ENCODE results near the gene IFT81. TPM values are rescaled to one million over a fixed set of nuclear protein-coding genes. Genes with fewer than 3 reads are reported as not detected.

Gene IFT81
- total and polyA plus RNA-seq, 2 of the 13 experiments (the other 11 are each of a cell fraction or from before 2014, with no cell fraction given), result 4.2 to 13.0 TPM

GRCh38 chr12:110247340-110248095, 123.4 kb downstream of the IFT81 start:
- ChIA-PET POLR2A (interaction anchor here (0.8 to 5.4 kb wide), 21 partner anchors 9 to 209 kb away, joined by 3 to 77 read pairs (median 5); partner anchors contain the start of genes ARPC3, ATP2A2 and IFT81), CTCF (ENCODE audit: low intra/inter-chr PET ratio, low total read pairs) (no interaction called here)
- Histone ChIP-seq H3K4me2 (ENCODE audit: low read depth, low read length) (peak overlapping the region; percentile 92), H3K4me3 (replicated peaks in 1 of 3; ENCODE audit: insufficient read depth in 1 of 3, low read depth in 2 of 3, low read length in 3 of 3) (peak overlapping the region; percentile 49 to 71 (median 52)), H3K79me2 (ENCODE audit: insufficient read depth, low read length) (no peaks in the 10 kb centered on the region), H3K9ac (ENCODE audit: insufficient read depth, low read depth, low read length) (peak overlapping the region; percentile 71), H3K36me3 (replicated peaks in 1 of 2; ENCODE audit: control insufficient read depth in 1 of 2, insufficient read depth in 2 of 2, low read length in 2 of 2) (no peaks in the 10 kb centered on the region), H3K27ac (ENCODE audit: extremely low read length, insufficient read depth, low read length) (peak overlapping the region; percentile 96), H2AFZ (ENCODE audit: low read length) (peak overlapping the region; percentile 56), H3K4me1 (ENCODE audit: insufficient read depth, low read length) (peaks cover 66% of the 10 kb centered on the region), H3K27me3 (ENCODE audit: control insufficient read depth in 1 of 2, insufficient read depth in 2 of 2, low read length in 2 of 2) (no peaks in the 10 kb centered on the region), H4K20me1 (ENCODE audit: insufficient read depth, low read length) (no peaks in the 10 kb centered on the region), H3K9me3 (ENCODE audit: low read length) (no peaks in the 10 kb centered on the region)
- intact Hi-C loops (cut with micrococcal nuclease; ENCODE audit: unreplicated experiment) (loop anchor here (2.0 kb wide), 2 partner anchors 15 to 35 kb away; no protein-coding TSS in a partner anchor), in situ Hi-C loops (cut with HindIII; ENCODE audit: extremely low pct_ligation_motif_present, low pct_unique_long_range_greater_than_20kb) (no loop called here)
- peak; percentile 96 for ATAC-seq
- TSS peak; percentile 84 for BruUV-seq (replicated peaks)
- 7% methylated on average over 6 of the region's 14 CpGs for WGBS (ENCODE audit: low lambda C conversion rate)
- peak; percentile 89 for DNase-seq (ENCODE audit: low spot score)
- peak; percentile 99 for FAIRE-seq
- no peak for TF ChIP-seq ATF7-NPFF (CRISPR knock-in tag; IDR thresholded peaks at IDR 0.05; ENCODE audit: low read depth)
- TF ChIP-seq GRHL1 (CRISPR knock-in tag; conservative IDR thresholded peaks at IDR 0.05), result no peak
- no peak for TF ChIP-seq SP140L (CRISPR knock-in tag; IDR thresholded peaks at IDR 0.05; ENCODE audit: borderline replicate concordance)
- no peak for TF ChIP-seq TBL1XR1 (IDR thresholded peaks at IDR 0.05; ENCODE audit: borderline replicate concordance, low read length, partially characterized antibody)
- no peak for TF ChIP-seq PREB (CRISPR knock-in tag; IDR thresholded peaks at IDR 0.05)
- no peak for TF ChIP-seq ZXDC (CRISPR knock-in tag; IDR thresholded peaks at IDR 0.05)
- peak; percentile 78; the same call in 1 of the 2 replicates for TF ChIP-seq NCOA1 (CRISPR knock-in tag; IDR thresholded peaks at IDR 0.05)
- TF ChIP-seq EED (CRISPR knock-in tag; IDR thresholded peaks at IDR 0.05), result 0 out of 2 replicates have a peak, but pooled peaks have one; percentile 60
- TF ChIP-seq, protein P1, sequence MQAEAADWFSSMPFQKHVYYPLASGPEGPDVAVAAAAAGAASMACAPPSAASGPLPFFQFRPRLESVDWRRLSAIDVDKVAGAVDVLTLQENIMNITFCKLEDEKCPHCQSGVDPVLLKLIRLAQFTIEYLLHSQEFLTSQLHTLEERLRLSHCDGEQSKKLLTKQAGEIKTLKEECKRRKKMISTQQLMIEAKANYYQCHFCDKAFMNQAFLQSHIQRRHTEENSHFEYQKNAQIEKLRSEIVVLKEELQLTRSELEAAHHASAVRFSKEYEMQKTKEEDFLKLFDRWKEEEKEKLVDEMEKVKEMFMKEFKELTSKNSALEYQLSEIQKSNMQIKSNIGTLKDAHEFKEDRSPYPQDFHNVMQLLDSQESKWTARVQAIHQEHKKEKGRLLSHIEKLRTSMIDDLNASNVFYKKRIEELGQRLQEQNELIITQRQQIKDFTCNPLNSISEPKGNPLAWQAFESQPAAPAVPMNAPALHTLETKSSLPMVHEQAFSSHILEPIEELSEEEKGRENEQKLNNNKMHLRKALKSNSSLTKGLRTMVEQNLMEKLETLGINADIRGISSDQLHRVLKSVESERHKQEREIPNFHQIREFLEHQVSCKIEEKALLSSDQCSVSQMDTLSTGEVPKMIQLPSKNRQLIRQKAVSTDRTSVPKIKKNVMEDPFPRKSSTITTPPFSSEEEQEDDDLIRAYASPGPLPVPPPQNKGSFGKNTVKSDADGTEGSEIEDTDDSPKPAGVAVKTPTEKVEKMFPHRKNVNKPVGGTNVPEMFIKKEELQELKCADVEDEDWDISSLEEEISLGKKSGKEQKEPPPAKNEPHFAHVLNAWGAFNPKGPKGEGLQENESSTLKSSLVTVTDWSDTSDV (CRISPR knock-in tag; IDR thresholded peaks at IDR 0.05), result peak; percentile 76; the same call in 1 of the 2 replicates
- no peak for TF ChIP-seq ONECUT2 (CRISPR knock-in tag; IDR thresholded peaks at IDR 0.05)
- TF ChIP-seq, protein P2, sequence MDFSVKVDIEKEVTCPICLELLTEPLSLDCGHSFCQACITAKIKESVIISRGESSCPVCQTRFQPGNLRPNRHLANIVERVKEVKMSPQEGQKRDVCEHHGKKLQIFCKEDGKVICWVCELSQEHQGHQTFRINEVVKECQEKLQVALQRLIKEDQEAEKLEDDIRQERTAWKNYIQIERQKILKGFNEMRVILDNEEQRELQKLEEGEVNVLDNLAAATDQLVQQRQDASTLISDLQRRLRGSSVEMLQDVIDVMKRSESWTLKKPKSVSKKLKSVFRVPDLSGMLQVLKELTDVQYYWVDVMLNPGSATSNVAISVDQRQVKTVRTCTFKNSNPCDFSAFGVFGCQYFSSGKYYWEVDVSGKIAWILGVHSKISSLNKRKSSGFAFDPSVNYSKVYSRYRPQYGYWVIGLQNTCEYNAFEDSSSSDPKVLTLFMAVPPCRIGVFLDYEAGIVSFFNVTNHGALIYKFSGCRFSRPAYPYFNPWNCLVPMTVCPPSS (IDR thresholded peaks at IDR 0.05), result no peak
- no peak for TF ChIP-seq KLF6 (CRISPR knock-in tag; IDR thresholded peaks at IDR 0.05)
- TF ChIP-seq MED8 (CRISPR knock-in tag; IDR thresholded peaks at IDR 0.05; ENCODE audit: insufficient replicate concordance), result no peak

Measured in HepG2 (cell line).